ENCODE measurements around the gene AFMID.

Gene AFMID

GRCh38 chr17:78256707-78257591, 69.8 kb downstream of the AFMID start:
- no peak for DNase-seq

Data from GF-D8 (cell line).